SK-N-MC (cell line): ENCODE data around the gene KLF1.

Experiments
- DNase-seq: peaks from one replicate; pipeline ENCODE4 v3.0.0-alpha.2; 2011; ENCODE audit warnings: low read depth, low spot score
- H3K27ac ChIP-seq: fragments of 200-600 bp; sonication (generic); 2 replicates; pipeline ENCODE4 v1.5.1; 2016; ENCODE audit warnings: mixed run types
- H3K36me3 ChIP-seq: fragments of 200-600 bp; sonication (generic); 2 replicates; pipeline ENCODE4 v1.6.1; 2017; ENCODE audit warnings: antibody characterized with exemption, low read length, mixed read lengths; ENCODE audit not compliant: insufficient read depth
- H3K4me3 ChIP-seq: fragments of 200-600 bp; sonication (generic); 2 replicates; pipeline ENCODE4 v1.5.1; 2016
- H3K9ac ChIP-seq: fragments of 200-600 bp; sonication (generic); 2 replicates; pipeline ENCODE4 v1.8.0; 2017; ENCODE audit warnings: mixed run types, mixed read lengths; ENCODE audit not compliant: insufficient read length
- H3K9me3 ChIP-seq: fragments of 200-600 bp; sonication (generic); 2 replicates; pipeline ENCODE4 v1.6.1; 2017; ENCODE audit warnings: low read depth, mild to moderate bottlenecking, antibody characterized with exemption, low read length, moderate library complexity, mixed read lengths
- EZH2 ChIP-seq: fragments of 200-600 bp; sonication (generic); IDR thresholded peaks from one replicate; pipeline ENCODE4 v1.6.1; 2017; ENCODE audit warnings: antibody characterized with exemption
- FOXP2 ChIP-seq: optimal IDR thresholded peaks from 2 replicates; pipeline ENCODE3; 2011; ENCODE audit warnings: mild to moderate bottlenecking, moderate library complexity; ENCODE audit not compliant: insufficient read depth; ENCODE audit errors: extremely low read length, control extremely low read depth
- POLR2AphosphoS5 ChIP-seq: IDR thresholded peaks from 2 replicates; pipeline ENCODE4 v1.6.1; 2012; ENCODE audit warnings: mild to moderate bottlenecking, low read depth, low read length, borderline replicate concordance

KLF1 gene

GRCh38 chr19:12886969-12887747 is at the start of gene KLF1:
Gene KLF1, minus strand, starts transcription at chr19:12887201. Its CDS starts 61 bp downstream, at chr19:12887140.
- no peak within 1 kb of the TSS for H3K4me3 ChIP-seq
- H3K9ac ChIP-seq: no peak within 1 kb of the TSS
- no peak for DNase-seq
- TF ChIP-seq FOXP2 (no peak), EZH2 (no peak), POLR2AphosphoS5 (no peak)
- no peaks in the 10 kb centered on the region; the same call in 1 of the 2 replicates for H3K9me3 ChIP-seq
- no peaks in the 10 kb centered on the region for H3K36me3 ChIP-seq
- H3K27ac ChIP-seq: no peak within 1 kb of the TSS

GRCh38 chr19:12936582-12936981 is 49.6 kb upstream of the KLF1 start:
- no peak overlapping the region for H3K9ac ChIP-seq
- no peaks in the 10 kb centered on the region for H3K9me3 ChIP-seq
- no peak for DNase-seq
- peaks cover 29% of the 10 kb centered on the region for H3K36me3 ChIP-seq
- H3K4me3 ChIP-seq: no peak overlapping the region
- TF ChIP-seq FOXP2 (no peak), POLR2AphosphoS5 (no peak), EZH2 (no peak)
- no peak overlapping the region; the same call in 1 of the 2 replicates for H3K27ac ChIP-seq

- Histone ChIP-seq H3K36me3 (peaks cover 24% of the 10 kb centered on the region), H3K4me3 (no peak overlapping the region), H3K9me3 (no peaks in the 10 kb centered on the region), H3K9ac (no peak overlapping the region), H3K27ac (no peak overlapping the region)
- TF ChIP-seq FOXP2: no peak
- no peak for DNase-seq
Measured at GRCh38 chr19:12935071-12935470, 48.1 kb upstream of the KLF1 start.

- Histone ChIP-seq H3K9me3 (no peaks in the 10 kb centered on the region), H3K4me3 (peak within 1 kb of the TSS; percentile 100), H3K36me3 (peaks cover 28% of the 10 kb centered on the region), H3K27ac (peak within 1 kb of the TSS; percentile 74; the same call in 1 of the 2 replicates), H3K9ac (peak within 1 kb of the TSS; percentile 95)
- peak; percentile 98 for TF ChIP-seq POLR2AphosphoS5
- TF ChIP-seq FOXP2: no peak
- DNase-seq: peak; percentile 47
Measured at GRCh38 chr19:12933287-12934072, 46.5 kb upstream of the KLF1 start, which contains the start of gene FARSA. Gene FARSA, minus strand, starts transcription at chr19:12933711. Its CDS starts 15 bp downstream, at chr19:12933696.

- Histone ChIP-seq H3K9ac (peak overlapping the region; percentile 95), H3K27ac (peak overlapping the region; percentile 53; the same call in 1 of the 2 replicates), H3K9me3 (no peaks in the 10 kb centered on the region), H3K36me3 (peaks cover 35% of the 10 kb centered on the region), H3K4me3 (peak overlapping the region; percentile 100)
- DNase-seq: no peak
- TF ChIP-seq POLR2AphosphoS5 (no peak), EZH2 (no peak), FOXP2 (no peak)
Measured at GRCh38 chr19:12932392-12933286, 45.6 kb upstream of the KLF1 start.

- H3K4me3 ChIP-seq: no peak overlapping the region
Measured at GRCh38 chr19:12930002-12930645, 43.1 kb upstream of the KLF1 start.

GRCh38 chr19:12924621-12925310 is 37.8 kb upstream of the KLF1 start:
- peaks cover 60% of the 10 kb centered on the region for H3K36me3 ChIP-seq
- H3K9ac ChIP-seq: no peak overlapping the region
- no peaks in the 10 kb centered on the region for H3K9me3 ChIP-seq
- H3K4me3 ChIP-seq: no peak overlapping the region
- DNase-seq: no peak
- no peak overlapping the region for H3K27ac ChIP-seq
- no peak for TF ChIP-seq POLR2AphosphoS5
- TF ChIP-seq FOXP2: no peak
- TF ChIP-seq EZH2: no peak

More at GRCh38 chr19:12930002-12930645, 43.1 kb upstream of the KLF1 start:
- peaks cover 48% of the 10 kb centered on the region for H3K36me3 ChIP-seq
- no peak for DNase-seq
- no peak overlapping the region for H3K27ac ChIP-seq
- H3K9me3 ChIP-seq: no peaks in the 10 kb centered on the region
- TF ChIP-seq FOXP2 (no peak), POLR2AphosphoS5 (no peak), EZH2 (no peak)
- no peak overlapping the region for H3K9ac ChIP-seq
